GM21447 (cell line): ENCODE data around the gene RSRC2.
A peak's percentile ranks its signal among the peaks of the same experiment; 100 is the strongest.
"Not testable (repeated sequence)": the region's sequence is repeated elsewhere in the genome, so short reads cannot be mapped to it uniquely, and the experiment has no call there.

ENCODE experiments used
- ATAC-seq: cut with Tn5 transposase; IDR thresholded peaks from one replicate; pipeline ENCODE4 v1.9.1; 2021; ENCODE audit not compliant: unreplicated experiment

The RSRC2 gene, protein sequence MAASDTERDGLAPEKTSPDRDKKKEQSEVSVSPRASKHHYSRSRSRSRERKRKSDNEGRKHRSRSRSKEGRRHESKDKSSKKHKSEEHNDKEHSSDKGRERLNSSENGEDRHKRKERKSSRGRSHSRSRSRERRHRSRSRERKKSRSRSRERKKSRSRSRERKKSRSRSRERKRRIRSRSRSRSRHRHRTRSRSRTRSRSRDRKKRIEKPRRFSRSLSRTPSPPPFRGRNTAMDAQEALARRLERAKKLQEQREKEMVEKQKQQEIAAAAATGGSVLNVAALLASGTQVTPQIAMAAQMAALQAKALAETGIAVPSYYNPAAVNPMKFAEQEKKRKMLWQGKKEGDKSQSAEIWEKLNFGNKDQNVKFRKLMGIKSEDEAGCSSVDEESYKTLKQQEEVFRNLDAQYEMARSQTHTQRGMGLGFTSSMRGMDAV

DNA sequence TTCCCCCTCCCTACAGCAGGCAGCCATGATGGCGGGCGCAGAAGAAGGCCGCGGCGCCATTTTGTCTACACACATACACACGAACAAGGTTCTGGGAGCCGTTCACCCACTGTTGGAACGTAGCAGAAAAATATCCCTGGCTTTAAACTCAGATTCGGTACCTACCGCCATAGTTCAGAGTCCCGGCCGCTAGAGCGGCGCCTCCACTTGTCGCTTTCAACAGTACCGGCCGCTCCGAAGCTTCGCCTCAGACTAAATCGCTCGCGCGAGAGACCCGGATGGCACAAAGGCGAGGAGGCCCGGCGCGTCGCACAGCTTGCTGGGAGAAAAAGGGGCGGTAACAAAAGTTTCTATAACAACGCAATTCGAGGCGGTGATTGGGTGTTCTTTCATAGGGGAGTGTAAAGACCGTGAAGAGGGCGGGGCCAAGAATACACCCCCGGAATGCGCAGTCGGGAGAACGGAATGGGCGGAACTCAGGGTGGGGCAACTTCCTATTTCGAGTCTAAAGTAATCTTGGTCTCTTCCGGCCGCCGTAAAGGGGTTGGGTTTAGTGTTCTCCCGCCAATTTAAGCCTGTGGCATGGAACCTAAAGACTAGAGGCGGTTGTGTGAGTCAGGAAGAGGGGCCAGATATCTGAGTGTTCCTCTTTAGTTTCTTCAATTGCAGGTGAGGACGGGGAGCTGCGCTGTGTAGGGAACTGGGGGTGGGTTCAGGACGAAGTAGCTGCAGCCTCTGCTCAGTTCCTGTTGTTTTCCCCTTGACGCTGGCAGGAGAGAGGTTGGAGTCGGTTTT lies at the start of gene RSRC2, which contains the start of gene KNTC1:
RSRC2 (minus strand) TSS at position 254 of the 795 bp plus-strand sequence; CDS start at position 171, 83 bp downstream.
KNTC1 (plus strand) TSS at position 567 of the 795 bp plus-strand sequence. CDS start 2,815 bp downstream, outside the sequence.
- peak; percentile 87 for ATAC-seq

DNA sequence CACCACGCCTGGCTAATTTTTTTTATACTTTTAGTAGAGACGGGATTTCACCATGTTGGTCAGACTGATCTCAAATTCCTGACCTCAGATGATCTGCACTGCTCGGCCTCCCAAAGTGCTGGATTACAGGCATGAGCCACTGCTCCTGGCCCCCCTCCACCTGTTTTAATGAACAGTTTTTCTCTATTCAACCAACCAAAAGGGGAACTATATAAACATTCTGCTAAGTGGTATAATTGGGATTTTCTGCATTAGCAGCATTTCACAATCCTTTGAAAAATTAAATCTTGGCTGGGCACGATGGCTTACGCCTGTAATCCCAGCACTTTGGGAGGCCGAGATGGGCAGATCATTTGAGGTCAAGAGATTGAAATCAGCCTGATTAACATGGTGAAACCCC lies 45.1 kb upstream of the RSRC2 start:
- ATAC-seq: no peak

DNA sequence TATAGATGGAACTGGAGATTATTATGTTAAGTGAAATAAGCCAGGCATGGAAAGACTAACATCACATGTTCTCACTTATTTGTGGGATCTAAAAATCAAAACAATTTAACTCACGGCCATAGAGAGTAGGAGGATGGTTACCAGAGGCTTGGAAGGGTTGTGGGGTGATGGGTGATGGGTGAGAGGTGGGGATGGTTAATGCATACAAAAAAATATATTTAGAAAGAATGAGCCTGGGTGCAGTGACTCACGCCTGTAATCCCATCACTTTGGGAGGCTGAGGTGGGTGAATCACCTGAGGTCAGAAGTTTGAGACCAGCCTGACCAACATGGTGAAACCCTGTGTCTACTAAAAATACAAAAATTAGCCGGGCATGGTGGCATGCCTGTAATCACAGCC lies 43.3 kb upstream of the RSRC2 start:
- ATAC-seq: not testable (repeated sequence)

DNA sequence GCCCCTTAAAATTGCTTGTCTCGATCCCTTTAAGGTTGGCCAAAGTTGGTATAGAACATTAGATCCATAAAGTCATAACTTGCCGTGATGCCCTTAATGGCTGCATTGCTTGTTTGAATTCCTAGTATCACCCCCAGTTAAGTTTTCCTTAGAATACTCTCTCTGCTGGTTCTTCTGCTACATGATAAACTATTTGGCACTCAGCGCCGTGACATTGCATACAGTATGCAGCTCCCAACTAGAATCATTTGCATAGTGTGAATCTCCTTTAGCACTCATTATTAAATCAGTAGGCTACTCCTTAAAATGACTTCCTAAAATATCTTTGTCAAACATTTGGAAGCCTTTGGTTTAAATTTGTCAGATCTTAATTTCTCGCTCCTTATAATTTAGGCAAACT lies 42.6 kb upstream of the RSRC2 start:
- ATAC-seq: no peak

DNA sequence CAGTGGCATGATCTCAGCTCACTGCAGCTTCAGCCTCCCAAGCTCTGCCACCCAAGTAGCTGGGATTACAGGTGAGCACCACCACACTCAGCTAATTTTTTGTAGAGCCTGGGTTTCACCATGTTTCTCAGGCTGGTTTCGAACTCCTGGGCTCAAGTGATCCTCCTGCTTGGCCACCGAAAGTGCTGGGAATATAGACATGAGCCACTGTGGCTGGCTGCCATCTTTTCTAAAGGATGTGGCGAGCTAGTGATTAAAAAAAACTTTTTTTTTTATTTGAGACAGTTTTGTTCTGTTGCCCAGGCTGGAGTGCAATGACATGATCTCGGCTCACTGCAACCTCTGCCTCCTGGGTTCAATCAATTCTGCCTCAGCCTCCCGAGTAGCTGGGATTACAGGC lies 40.1 kb upstream of the RSRC2 start:
- not testable (repeated sequence) for ATAC-seq

DNA sequence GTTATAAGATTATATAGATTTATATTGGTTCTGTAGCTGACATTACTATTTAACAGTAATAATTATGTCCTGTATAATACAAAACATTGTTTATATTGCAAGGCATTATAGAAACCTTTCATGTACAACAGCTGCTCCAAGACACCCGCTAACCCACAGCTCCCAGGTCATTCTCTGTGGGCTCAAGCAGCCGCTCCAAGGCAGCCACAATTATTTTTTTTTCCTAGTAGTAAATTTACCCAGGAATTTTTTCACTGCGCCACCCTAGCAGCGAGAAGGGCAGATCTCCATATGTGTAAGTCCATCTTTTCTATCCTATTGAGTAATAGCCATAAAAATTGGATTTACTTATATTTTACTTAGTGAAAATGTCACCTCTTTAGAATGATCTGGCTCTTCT lies 36.6 kb upstream of the RSRC2 start:
- ATAC-seq: no peak

DNA sequence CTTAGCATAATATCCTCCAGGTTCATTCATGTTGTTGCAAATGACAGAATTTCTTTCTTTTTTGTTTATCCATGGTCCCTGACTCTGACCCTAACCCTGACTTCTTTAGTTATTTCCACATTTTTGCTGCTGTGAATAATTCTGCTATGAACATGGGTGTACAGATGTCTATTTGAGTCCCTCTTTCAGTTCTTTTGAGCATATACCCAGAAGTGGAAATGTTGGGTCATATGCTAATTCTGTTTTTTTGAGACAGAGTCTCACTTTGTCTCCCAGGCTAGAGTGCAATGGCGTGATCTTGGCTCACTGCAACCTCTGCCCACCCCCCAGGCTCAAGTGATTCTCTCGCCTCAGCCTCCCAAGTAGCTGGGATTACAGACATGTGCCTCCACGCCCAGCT lies 33.4 kb upstream of the RSRC2 start:
- ATAC-seq: no peak

DNA sequence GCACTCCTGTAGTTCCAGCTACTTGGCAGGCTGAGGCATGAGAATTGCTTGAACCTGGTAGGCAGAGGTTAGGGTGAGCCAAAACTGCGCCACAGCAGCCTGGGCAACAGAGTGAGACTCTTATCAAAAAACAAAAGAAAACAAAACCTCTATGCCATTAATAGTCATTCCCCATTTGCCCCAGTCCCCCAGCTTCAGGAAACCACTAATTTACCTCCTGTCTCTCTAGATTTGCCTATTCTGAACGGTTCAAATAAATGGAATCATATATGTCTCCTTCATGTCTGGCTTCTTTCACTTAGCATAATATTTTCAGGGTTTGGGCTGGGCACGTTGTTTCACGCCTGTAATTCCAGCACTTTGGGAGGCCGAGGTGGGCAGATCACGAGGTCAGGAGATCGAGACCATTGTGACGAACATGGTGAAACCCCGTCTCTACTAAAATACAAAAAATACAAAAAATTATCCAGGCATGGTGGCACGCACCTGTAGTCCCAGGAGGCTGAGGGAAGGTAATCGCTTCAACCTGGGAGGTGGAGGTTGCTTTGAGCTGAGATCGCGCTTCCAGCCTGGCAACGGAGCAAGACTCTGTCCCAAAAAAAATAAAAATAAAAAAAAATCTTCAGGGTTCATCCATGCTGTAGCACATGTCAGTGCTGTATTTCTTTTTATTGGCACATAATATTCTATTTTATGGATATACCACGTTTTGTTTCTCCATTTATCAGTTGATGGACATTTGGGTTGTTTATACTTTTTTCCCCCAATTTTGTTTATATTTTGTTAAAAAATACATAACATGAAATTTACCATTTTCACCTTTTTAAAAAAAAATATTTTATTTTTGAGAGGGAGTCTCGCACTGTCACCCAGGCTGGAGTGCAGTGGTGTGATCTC lies 32.3 kb upstream of the RSRC2 start:
- no peak for ATAC-seq

DNA sequence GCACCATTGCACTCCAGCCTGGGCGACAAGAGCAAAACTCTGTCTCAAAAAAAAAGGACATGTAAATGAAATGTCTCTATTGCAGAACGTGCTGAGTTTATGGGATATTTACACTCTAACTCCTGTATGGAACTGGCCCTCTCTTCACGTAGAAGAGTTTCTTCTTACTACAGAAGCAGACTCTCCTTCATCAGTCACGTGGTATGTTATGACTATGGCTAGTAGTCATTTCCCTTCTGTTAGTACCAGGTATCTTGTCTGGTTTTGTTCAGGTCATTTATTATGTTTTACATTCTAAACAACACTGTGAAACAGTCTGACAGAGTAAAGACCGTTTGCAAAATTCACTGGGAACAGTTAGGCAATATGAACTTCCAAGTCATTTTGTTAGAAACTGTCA lies 20.6 kb upstream of the RSRC2 start:
- ATAC-seq: no peak

DNA sequence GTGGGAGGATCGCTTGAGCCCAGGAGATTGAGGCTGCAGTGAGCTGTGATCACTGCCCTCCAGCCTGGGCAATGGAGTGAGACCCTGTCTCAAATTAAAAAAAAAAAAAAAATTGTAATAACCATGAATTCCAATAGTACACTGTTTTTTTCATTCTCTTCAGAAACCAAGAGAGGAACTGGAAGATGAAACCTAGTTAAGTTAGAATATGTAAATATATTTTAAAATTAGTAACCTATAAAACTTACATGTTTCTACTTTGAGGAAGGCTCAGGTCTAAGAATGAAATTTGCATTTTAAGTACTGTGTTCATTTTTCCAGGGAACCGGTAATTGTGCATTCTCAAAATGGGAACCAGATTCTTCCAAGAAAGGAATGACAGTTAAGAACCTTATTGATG lies 19.1 kb upstream of the RSRC2 start:
- no peak for ATAC-seq

DNA sequence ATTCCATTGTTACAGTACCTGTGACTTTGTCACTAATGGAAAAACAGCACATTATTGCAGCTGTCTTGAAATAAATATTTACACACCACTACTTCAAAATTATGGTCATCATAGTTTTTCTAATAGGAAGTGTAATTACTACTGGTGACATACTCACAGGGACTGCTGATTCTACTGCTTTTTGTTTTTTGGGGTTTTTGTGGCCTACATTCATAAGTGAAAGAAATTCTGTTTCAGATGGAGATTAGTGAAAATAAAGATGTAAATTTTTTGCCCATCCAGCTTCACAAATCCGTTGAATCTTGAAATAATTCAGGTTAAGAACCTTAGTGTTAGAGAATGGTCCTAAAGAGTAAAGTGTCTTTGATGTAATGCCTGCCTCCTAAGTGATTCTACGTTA lies 17.8 kb upstream of the RSRC2 start:
- no peak for ATAC-seq

DNA sequence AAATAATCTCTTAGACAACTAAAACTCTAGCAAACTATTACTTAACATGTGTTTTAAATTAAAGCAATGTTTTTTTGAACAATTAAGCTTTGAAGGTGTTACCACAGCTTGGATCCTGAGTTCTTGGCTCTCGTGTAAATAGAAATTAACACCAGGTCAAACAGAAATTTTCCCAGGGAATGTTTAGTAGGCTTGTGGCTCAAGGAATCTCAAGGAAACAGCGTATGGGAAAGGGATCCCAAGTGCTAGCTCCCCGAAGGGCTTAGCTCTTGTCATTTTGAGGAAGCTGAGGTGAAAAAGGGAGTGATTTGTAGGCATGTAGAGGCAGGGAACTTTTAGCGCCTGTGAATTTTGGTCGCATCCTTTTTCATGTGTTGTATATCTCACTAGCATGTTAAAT lies 11.8 kb upstream of the RSRC2 start:
- ATAC-seq: no peak

DNA sequence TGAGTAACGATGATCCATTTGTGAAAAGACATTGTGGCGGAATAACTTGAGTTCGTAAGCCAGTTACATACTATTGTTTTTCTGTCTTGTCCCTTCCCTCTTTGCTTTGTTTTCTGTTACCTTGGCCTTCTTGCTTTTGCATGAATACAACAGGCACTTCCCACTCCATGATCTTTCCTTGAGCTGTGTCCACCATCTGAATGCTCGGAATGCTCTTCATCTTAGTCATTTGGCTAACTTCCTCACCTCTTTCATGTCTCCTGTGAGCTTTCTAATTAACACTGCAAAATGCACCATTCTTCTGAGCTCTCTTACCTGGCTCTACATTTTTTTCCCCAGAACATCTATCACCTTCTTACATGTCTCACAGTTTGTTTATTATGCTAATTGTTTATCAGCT lies 10.3 kb upstream of the RSRC2 start:
- no peak for ATAC-seq

DNA sequence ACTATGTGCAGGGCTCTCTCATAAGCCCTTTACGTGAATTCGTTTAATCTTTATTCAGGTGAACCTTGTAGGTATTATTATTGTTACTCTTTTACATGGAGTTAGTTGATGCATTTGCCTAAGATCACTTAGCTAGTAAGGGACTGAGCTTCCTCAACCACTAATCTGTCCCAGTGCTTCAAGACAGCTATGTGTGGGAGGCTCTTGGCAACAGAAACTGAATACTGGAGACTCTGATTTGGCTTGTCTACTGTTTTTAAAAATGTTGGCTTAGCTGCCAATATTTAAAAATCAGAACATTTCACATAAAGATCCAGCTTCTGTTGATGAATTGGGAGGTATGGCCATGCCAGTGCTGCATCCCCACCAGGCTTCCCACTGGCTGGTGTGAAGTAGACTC lies 7.1 kb upstream of the RSRC2 start:
- ATAC-seq: no peak

DNA sequence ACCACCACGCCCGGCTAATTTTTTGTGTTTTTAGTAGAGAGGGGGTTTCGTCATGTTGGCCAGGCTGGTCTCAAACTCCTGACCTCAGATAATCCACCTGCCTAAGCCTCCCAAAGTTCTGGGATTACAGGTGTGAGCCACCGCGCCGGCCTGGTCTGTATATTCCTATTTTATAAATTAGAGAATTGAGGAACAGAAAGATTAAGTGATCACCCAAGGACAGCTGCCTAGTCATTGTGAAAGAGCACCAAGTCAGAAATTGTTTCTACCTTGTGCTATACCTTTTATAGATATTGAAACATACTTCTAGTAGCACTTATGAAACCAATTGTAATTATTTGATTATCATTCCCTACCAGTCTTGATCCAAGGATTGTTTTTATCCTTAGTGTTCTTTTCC lies 2.3 kb upstream of the RSRC2 start:
- no peak for ATAC-seq

DNA sequence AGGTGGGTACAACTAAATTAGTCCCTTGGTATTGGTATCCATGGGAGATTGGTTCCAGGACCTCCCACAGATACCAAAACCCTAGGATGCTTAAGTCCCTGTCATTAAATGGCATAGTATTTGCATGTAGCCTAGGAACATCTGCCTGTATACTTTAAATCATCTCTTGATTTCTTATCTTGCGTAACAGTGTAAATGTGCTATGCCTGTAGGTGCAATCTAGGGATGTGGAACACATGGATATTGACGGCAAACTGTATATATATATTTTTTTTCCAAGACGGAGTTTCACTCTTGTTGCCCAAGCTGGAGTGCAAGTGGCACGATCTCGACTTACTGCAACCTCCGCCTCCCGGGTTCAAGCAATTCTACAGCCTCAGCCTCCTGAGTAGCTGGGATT lies 1.8 kb upstream of the RSRC2 start:
- ATAC-seq: no peak

DNA sequence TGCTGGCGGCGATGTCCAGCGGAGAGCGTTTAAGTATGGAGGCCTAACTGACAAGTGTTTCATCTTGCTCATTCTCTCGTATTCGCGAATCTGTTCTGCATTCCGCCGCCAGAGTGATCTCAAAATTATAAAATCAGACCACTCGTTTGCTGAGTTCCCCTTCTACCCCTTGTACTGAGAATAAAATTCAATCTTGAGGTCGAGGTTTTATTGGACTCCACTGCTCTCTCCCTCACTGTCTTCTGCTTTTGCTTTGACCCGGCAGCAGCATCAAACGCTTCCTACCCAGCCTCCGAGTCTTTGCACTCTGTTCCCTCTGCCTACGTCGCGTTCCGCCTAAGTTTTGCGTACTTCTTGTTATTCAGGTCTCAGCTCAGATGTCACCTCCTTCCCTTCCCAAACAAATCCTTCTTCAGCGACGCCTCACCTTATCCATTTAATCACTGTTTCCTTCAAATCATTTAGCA lies 775 bp upstream of the RSRC2 start:
- ATAC-seq: no peak

DNA sequence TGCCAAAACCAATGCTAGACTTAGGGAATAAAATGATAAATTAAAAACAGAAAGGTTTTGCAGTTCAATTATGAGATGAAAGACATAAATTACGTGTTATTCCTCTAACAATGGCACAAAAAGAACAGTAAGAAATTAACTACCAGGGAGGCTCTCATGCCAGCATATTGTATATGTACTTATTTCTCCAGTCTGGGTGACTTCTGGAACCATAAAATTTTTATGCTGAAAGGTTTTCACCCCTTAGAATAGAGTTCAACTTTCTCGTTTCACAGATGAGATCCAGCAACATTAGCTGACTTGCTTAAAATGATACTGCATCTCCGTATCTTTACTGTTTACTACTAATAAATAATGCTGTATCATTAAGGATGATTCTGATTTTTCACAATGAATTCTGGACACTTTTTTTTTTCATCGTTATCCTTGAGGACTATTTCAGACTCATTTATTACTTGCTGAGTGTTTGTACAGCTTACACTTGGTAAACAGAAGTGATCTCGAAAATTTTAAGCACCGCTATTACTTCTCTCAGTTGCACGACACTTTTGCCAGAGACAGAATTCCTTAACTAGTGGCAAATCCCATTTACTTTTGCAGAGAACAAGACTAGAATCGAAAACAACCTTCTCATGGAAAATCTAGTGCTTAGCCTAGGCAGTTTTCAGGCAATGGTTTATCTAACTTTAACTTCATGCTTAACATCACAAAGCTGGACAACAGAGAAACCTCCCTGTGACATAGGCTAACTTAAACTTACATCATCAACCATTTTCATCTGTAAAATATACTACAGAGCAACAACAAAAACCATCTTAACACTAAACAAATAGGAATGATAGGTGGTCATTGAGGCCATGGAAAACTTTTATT lies 2.7 kb downstream of the RSRC2 start:
- no peak for ATAC-seq

DNA sequence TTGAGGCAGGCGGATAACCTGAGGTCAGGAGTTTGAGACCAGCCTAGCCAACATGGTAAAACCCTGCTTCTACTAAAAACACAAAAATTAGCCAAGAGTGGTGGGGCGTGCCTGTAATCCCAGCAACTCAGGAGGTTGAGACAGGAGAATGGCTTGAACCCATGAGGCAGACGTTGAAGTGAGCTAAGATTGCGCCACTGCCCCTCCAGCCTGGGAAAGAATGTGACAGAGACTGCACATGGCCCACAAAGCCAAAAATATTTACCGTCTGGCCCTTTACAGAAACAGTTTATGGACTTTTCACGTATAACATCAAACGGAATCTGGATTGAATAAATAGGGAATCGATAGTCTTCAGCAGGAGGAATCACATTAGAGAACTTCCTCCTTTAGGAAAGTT lies 3.5 kb downstream of the RSRC2 start:
- ATAC-seq: no peak

DNA sequence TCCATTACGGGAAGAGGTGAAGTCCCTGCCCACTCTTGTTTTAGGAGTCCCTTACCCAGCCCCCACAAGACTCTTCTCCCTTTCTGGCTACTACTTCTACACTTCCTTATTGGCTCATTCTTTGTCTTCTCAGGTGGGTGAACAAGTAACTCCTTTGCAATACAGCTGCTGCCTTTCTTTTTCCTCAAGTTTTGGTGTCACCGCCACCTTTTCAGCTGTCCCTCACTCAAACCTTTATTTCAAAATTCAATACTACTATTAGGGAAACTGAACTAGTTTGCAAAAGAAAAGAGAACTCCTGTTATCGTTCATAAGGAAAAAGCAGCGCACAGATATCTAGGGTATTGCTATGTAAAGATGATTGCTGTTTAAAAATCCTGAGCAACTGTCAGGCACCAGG lies 6.1 kb downstream of the RSRC2 start:
- no peak for ATAC-seq
